Cardiac fibroblast (primary cell): ENCODE measurements around the gene PFKFB2.
A peak's percentile ranks its signal among the peaks of the same experiment; 100 is the strongest.

Experiments
- DNase-seq, 2 donors: peaks; one replicate each; pipeline versions ENCODE4 v3.0.0 to v3.0.0-alpha.2; 2010; ENCODE audit warnings: low read depth in 2 of 2
- H3K4me3 ChIP-seq, 2 donors: replicated peaks in 1 of 2; 1 replicate in 1 of 2; 2 replicates in 1 of 2; pipeline ENCODE4 v1.5.1; 2011; ENCODE audit warnings: low read depth in 2 of 2, low read length in 2 of 2, mild to moderate bottlenecking in 2 of 2, moderate library complexity in 1 of 2
- TF ChIP-seq, protein P1 (sequence below): IDR thresholded peaks from one replicate; pipeline ENCODE4 v1.5.1; 2011; ENCODE audit warnings: low read depth, mild to moderate bottlenecking, low read length, inconsistent platforms

PFKFB2 gene

GRCh38 chr1:207032528-207033017 is 20.5 kb upstream of the PFKFB2 start, which contains the start of gene C1orf116:
Gene C1orf116, minus strand, starts transcription at chr1:207032756. Its CDS starts 5,158 bp downstream, at chr1:207027598.
- H3K4me3 ChIP-seq: no peak within 1 kb of the TSS
- TF ChIP-seq, protein P1, sequence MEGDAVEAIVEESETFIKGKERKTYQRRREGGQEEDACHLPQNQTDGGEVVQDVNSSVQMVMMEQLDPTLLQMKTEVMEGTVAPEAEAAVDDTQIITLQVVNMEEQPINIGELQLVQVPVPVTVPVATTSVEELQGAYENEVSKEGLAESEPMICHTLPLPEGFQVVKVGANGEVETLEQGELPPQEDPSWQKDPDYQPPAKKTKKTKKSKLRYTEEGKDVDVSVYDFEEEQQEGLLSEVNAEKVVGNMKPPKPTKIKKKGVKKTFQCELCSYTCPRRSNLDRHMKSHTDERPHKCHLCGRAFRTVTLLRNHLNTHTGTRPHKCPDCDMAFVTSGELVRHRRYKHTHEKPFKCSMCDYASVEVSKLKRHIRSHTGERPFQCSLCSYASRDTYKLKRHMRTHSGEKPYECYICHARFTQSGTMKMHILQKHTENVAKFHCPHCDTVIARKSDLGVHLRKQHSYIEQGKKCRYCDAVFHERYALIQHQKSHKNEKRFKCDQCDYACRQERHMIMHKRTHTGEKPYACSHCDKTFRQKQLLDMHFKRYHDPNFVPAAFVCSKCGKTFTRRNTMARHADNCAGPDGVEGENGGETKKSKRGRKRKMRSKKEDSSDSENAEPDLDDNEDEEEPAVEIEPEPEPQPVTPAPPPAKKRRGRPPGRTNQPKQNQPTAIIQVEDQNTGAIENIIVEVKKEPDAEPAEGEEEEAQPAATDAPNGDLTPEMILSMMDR: no peak
- DNase-seq: no peak

GRCh38 chr1:207033302-207033701 is 19.8 kb upstream of the PFKFB2 start:
- no peak overlapping the region for H3K4me3 ChIP-seq
- TF ChIP-seq, protein P1: no peak
- DNase-seq: no peak

- DNase-seq: no peak
- TF ChIP-seq, protein P1: no peak
- H3K4me3 ChIP-seq: no peak overlapping the region
Observed at GRCh38 chr1:207034208-207034607, 18.9 kb upstream of the PFKFB2 start.

GRCh38 chr1:207034998-207035397 is 18.1 kb upstream of the PFKFB2 start:
- DNase-seq: peak in 1 of 2 donors; percentile 68
- TF ChIP-seq, protein P1: no peak
- H3K4me3 ChIP-seq: no peak overlapping the region

GRCh38 chr1:207035877-207036551 is 17.1 kb upstream of the PFKFB2 start:
- TF ChIP-seq, protein P1: no peak
- DNase-seq: no peak
- H3K4me3 ChIP-seq: no peak overlapping the region

GRCh38 chr1:207036865-207037264 is 16.2 kb upstream of the PFKFB2 start:
- no peak for DNase-seq
- TF ChIP-seq, protein P1: no peak

More at GRCh38 chr1:207036865-207037264, 16.2 kb upstream of the PFKFB2 start:
- no peak overlapping the region for H3K4me3 ChIP-seq
